Trophoblast cell (in vitro differentiated cells and primary cell): ENCODE data around the gene GJA1.
"Not testable (repeated sequence)": the region's sequence is repeated elsewhere in the genome, so short reads cannot be mapped to it uniquely, and the experiment has no call there.

ENCODE experiments used
- DNase-seq, 2 donors: peaks; one replicate each; pipeline ENCODE4 v3.0.0-alpha.2; 2016
- H2AFZ ChIP-seq: 2 replicates; pipeline ENCODE4 v1.6.1; 2013; ENCODE audit warnings: low read length, moderate library complexity, mild to moderate bottlenecking; ENCODE audit not compliant: insufficient read depth, poor library complexity
- H2AK5ac ChIP-seq: 2 replicates; pipeline ENCODE4 v1.6.1; 2013; ENCODE audit warnings: mild to moderate bottlenecking, low read length
- H2BK120ac ChIP-seq: 2 replicates; pipeline ENCODE4 v1.6.1; 2013; ENCODE audit warnings: low read length, mild to moderate bottlenecking, moderate library complexity; ENCODE audit not compliant: insufficient read depth, poor library complexity
- H2BK12ac ChIP-seq: 2 replicates; pipeline ENCODE4 v1.6.1; 2013; ENCODE audit warnings: mild to moderate bottlenecking, low read length, moderate library complexity
- H2BK5ac ChIP-seq: 2 replicates; pipeline ENCODE4 v1.6.1; 2013; ENCODE audit warnings: low read length, low read depth, moderate library complexity, mild to moderate bottlenecking; ENCODE audit not compliant: poor library complexity
- H3K14ac ChIP-seq: 2 replicates; pipeline ENCODE4 v1.6.1; 2013; ENCODE audit warnings: mild to moderate bottlenecking, low read length
- H3K18ac ChIP-seq: 2 replicates; pipeline ENCODE4 v1.6.1; 2013; ENCODE audit warnings: mild to moderate bottlenecking, low read length
- H3K23ac ChIP-seq: 2 replicates; pipeline ENCODE4 v1.6.1; 2013; ENCODE audit warnings: low read length
- H3K27ac ChIP-seq: 2 replicates; pipeline ENCODE4 v1.5.1; 2013; ENCODE audit warnings: low read depth, mild to moderate bottlenecking, inconsistent platforms, low read length, moderate library complexity
- H3K27me3 ChIP-seq: 2 replicates; pipeline ENCODE4 v1.6.1; 2013; ENCODE audit warnings: inconsistent platforms, mild to moderate bottlenecking, low read length, moderate library complexity; ENCODE audit not compliant: insufficient read depth
- H3K36me3 ChIP-seq, 2 experiments: 1 replicate in 1 of 2; 2 replicates in 1 of 2; pipeline ENCODE4 v1.6.1; 2013; ENCODE audit warnings: low read length in 2 of 2, mild to moderate bottlenecking in 2 of 2, moderate library complexity in 1 of 2; ENCODE audit not compliant: insufficient read depth in 2 of 2, control insufficient read depth in 1 of 2
- H3K4ac ChIP-seq: 2 replicates; pipeline ENCODE4 v1.6.1; 2013; ENCODE audit warnings: low read depth, mild to moderate bottlenecking, low read length, moderate library complexity
- H3K4me1 ChIP-seq, 2 experiments: 1 replicate in 1 of 2; 2 replicates in 1 of 2; pipeline ENCODE4 v1.6.1; 2013; ENCODE audit warnings: low read length in 2 of 2, mild to moderate bottlenecking in 2 of 2, moderate library complexity in 1 of 2; ENCODE audit not compliant: insufficient read depth in 2 of 2, control insufficient read depth in 1 of 2
- H3K4me2 ChIP-seq: 2 replicates; pipeline ENCODE4 v1.6.1; 2013; ENCODE audit warnings: inconsistent platforms, mild to moderate bottlenecking, low read length, moderate library complexity
- H3K4me3 ChIP-seq: 2 replicates; pipeline ENCODE4 v1.5.1; 2013; ENCODE audit warnings: mild to moderate bottlenecking, low read depth, low read length, inconsistent platforms
- H3K79me1 ChIP-seq: one replicate; pipeline ENCODE4 v1.6.1; 2013; ENCODE audit warnings: low read length
- H3K79me2 ChIP-seq: 2 replicates; pipeline ENCODE4 v1.6.1; 2013; ENCODE audit warnings: low read length, mild to moderate bottlenecking; ENCODE audit not compliant: control insufficient read depth, insufficient read depth, poor library complexity
- H3K9ac ChIP-seq: 2 replicates; pipeline ENCODE4 v1.6.1; 2013; ENCODE audit warnings: mild to moderate bottlenecking, low read length
- H3K9me3 ChIP-seq: 2 replicates; pipeline ENCODE4 v1.6.1; 2013; ENCODE audit warnings: low read depth, mild to moderate bottlenecking, control low read depth, inconsistent platforms, low read length; ENCODE audit not compliant: insufficient read depth
- H4K12ac ChIP-seq: 2 replicates; pipeline ENCODE4 v1.6.1; 2013; ENCODE audit warnings: low read depth, mild to moderate bottlenecking, low read length, moderate library complexity
- H4K8ac ChIP-seq: 2 replicates; pipeline ENCODE4 v1.6.1; 2013; ENCODE audit warnings: low read depth, mild to moderate bottlenecking, low read length, moderate library complexity
- H4K91ac ChIP-seq: one replicate; pipeline ENCODE4 v1.6.1; 2013; ENCODE audit warnings: low read depth, mild to moderate bottlenecking, low read length, moderate library complexity
- WGBS: extraction: QIAGEN DNeasy Blood & Tissue Kit; methylation state at CpG from one replicate; pipeline ENCODE4 v1.1.7; 2013; ENCODE audit warnings: missing lambda C conversion rate; ENCODE audit not compliant: insufficient read length, insufficient coverage; ENCODE audit errors: extremely low coverage; 5-methylcytosine and 5-hydroxymethylcytosine counted together

The GJA1 gene

GRCh38 chr6:121447746-121448145 is 12.3 kb downstream of the GJA1 start:
- not testable (repeated sequence) for H4K12ac ChIP-seq, H3K14ac ChIP-seq, H3K9me3 ChIP-seq, H3K23ac ChIP-seq, H2BK120ac ChIP-seq, H3K79me2 ChIP-seq, H3K27ac ChIP-seq, H3K79me1 ChIP-seq, H4K91ac ChIP-seq, H2AK5ac ChIP-seq, DNase-seq, H2AFZ ChIP-seq, H3K4me3 ChIP-seq, H2BK12ac ChIP-seq, H3K27me3 ChIP-seq, H3K4me2 ChIP-seq, H4K8ac ChIP-seq, H3K4ac ChIP-seq, H3K9ac ChIP-seq, H3K18ac ChIP-seq, H3K4me1 ChIP-seq, H2BK5ac ChIP-seq
- peaks cover 10 to 16% of the 10 kb centered on the region in 2 experiments for H3K36me3 ChIP-seq
- no CpG with 5 or more reads among the region's 7 CpGs for WGBS

- not testable (repeated sequence) for H3K4me2 ChIP-seq, H2BK12ac ChIP-seq, H2BK5ac ChIP-seq, H3K4me1 ChIP-seq, H3K9me3 ChIP-seq, H2BK120ac ChIP-seq, H3K14ac ChIP-seq, H3K4me3 ChIP-seq, H2AK5ac ChIP-seq, H3K79me2 ChIP-seq, H3K23ac ChIP-seq, H4K12ac ChIP-seq, H3K18ac ChIP-seq, H3K27me3 ChIP-seq, H3K79me1 ChIP-seq, H3K4ac ChIP-seq, H4K8ac ChIP-seq, H4K91ac ChIP-seq, H3K27ac ChIP-seq, H2AFZ ChIP-seq, H3K9ac ChIP-seq
- peak in 1 of 2 donors; percentile 48 for DNase-seq
- 100% methylated on average over 1 of the region's 2 CpGs for WGBS
- H3K36me3 ChIP-seq: peaks cover 10 to 16% of the 10 kb centered on the region in 2 experiments
These were observed 13.1 kb downstream of the GJA1 start for GRCh38 chr6:121448528-121448927.

- Histone ChIP-seq H3K4me1 (no peaks in the 10 kb centered on the region), H3K9me3 (no peaks in the 10 kb centered on the region), H3K27ac (no peak overlapping the region), H3K18ac (no peak overlapping the region), H3K79me2 (no peaks in the 10 kb centered on the region), H4K91ac (no peak overlapping the region), H3K14ac (no peak overlapping the region), H2BK5ac (no peak overlapping the region), H3K4me2 (no peak overlapping the region), H2BK12ac (no peak overlapping the region), H3K27me3 (no peaks in the 10 kb centered on the region), H3K4me3 (no peak overlapping the region), H2BK120ac (no peak overlapping the region), H3K79me1 (no peaks in the 10 kb centered on the region), H4K12ac (no peak overlapping the region), H3K23ac (no peak overlapping the region), H2AFZ (no peak overlapping the region), H3K4ac (no peak overlapping the region), H3K9ac (no peak overlapping the region), H2AK5ac (no peak overlapping the region), H3K36me3 (peaks cover 10 to 16% of the 10 kb centered on the region in 2 experiments), H4K8ac (no peak overlapping the region)
- WGBS: no CpG with 5 or more reads among the region's 1 CpG
- DNase-seq: peak in 1 of 2 donors; percentile 30
These were observed 13.9 kb downstream of the GJA1 start for GRCh38 chr6:121449331-121449730.

- Histone ChIP-seq H3K9ac (no peak overlapping the region), H2BK5ac (no peak overlapping the region), H3K27me3 (no peaks in the 10 kb centered on the region), H3K4ac (no peak overlapping the region), H3K27ac (no peak overlapping the region), H3K36me3 (peaks cover 10 to 16% of the 10 kb centered on the region in 2 experiments), H4K91ac (no peak overlapping the region), H3K4me2 (no peak overlapping the region), H3K79me1 (no peaks in the 10 kb centered on the region), H4K12ac (no peak overlapping the region), H3K23ac (no peak overlapping the region), H3K79me2 (no peaks in the 10 kb centered on the region), H3K14ac (no peak overlapping the region), H3K4me1 (no peaks in the 10 kb centered on the region), H2BK12ac (no peak overlapping the region), H3K18ac (no peak overlapping the region), H3K4me3 (no peak overlapping the region), H4K8ac (no peak overlapping the region), H2AFZ (no peak overlapping the region), H3K9me3 (no peaks in the 10 kb centered on the region), H2AK5ac (no peak overlapping the region), H2BK120ac (no peak overlapping the region)
- DNase-seq: no peak
- WGBS: 100% methylated on average over 1 of the region's 11 CpGs
These were observed 14.8 kb downstream of the GJA1 start for GRCh38 chr6:121450242-121450641.
